Lung (tissue), 12 donors: ENCODE data around the gene JMJD1C. TPM values are rescaled to one million over a fixed set of nuclear protein-coding genes. Genes with fewer than 3 reads are reported as not detected.

Experiments used
- ATAC-seq: fragments of 200-7000 bp; cut with Tn5 transposase; one replicate; pipeline ENCODE4 v1.9.1; 2020; ENCODE audit warnings: moderate number of reproducible peaks; ENCODE audit not compliant: insufficient read depth, low FRiP score
- DNase-seq, 3 donors: peaks; one replicate each; pipeline ENCODE4 v3.0.0-alpha.2; 2013 to 2017
- H3K27ac ChIP-seq, 2 donors: one replicate each; pipeline ENCODE4 v1.5.1; 2013; ENCODE audit warnings: mild to moderate bottlenecking in 2 of 2, moderate library complexity in 2 of 2, control low read depth in 1 of 2, inconsistent platforms in 1 of 2, low read depth in 1 of 2, low read length in 1 of 2
- H3K27me3 ChIP-seq, 3 donors: one replicate each; pipeline ENCODE4 v1.5.1; 2013; ENCODE audit warnings: low read length in 2 of 3; ENCODE audit not compliant: control insufficient read depth in 3 of 3, insufficient read depth in 3 of 3
- H3K36me3 ChIP-seq, 4 donors: one replicate each; pipeline ENCODE4 v1.5.1; 2013; ENCODE audit warnings: low read length in 4 of 4, mild to moderate bottlenecking in 1 of 4, moderate library complexity in 1 of 4; ENCODE audit not compliant: control insufficient read depth in 4 of 4, insufficient read depth in 4 of 4
- H3K4me1 ChIP-seq, 5 donors: one replicate each; pipeline ENCODE4 v1.5.1; 2013; ENCODE audit warnings: low read length in 5 of 5, mild to moderate bottlenecking in 2 of 5, moderate library complexity in 1 of 5; ENCODE audit not compliant: control insufficient read depth in 5 of 5, insufficient read depth in 5 of 5
- H3K4me3 ChIP-seq: one replicate; pipeline ENCODE4 v1.5.1; 2013; ENCODE audit warnings: mild to moderate bottlenecking, control low read depth, moderate library complexity
- H3K9ac ChIP-seq, 2 donors: one replicate each; pipeline ENCODE4 v1.5.1; 2013; ENCODE audit warnings: low read length in 2 of 2, control low read depth in 1 of 2; ENCODE audit not compliant: insufficient read depth in 1 of 2
- H3K9me3 ChIP-seq, 4 donors: one replicate each; pipeline ENCODE4 v1.5.1; 2013; ENCODE audit warnings: low read length in 3 of 4, mild to moderate bottlenecking in 1 of 4, moderate library complexity in 1 of 4; ENCODE audit not compliant: control insufficient read depth in 4 of 4, insufficient read depth in 3 of 4
- WGBS, 2 donors: extraction: QIAGEN DNeasy Blood & Tissue Kit; methylation state at CpG; one replicate each; pipeline ENCODE4 v1.1.7; 2013; 5-methylcytosine and 5-hydroxymethylcytosine counted together
- polyA plus RNA-seq, 2 donors: library from polyadenylated mRNA; stranded (reverse); fragments of 200-250 nt; gene quantifications; one replicate each; pipeline ENCODE4 v1.2.1, GENCODE V29; 2013
- total RNA-seq, 2 donors: library from RNA; depleted of rRNA in 1 of 2; stranded (reverse); fragments of >200 nt in 1 of 2; gene quantifications; one replicate each; pipeline ENCODE4 v1.2.1, GENCODE V29; 2014 to 2021
- TF ChIP-seq, protein P1 (sequence below): IDR thresholded peaks from 2 replicates; pipeline ENCODE4 v1.5.1; 2012; ENCODE audit warnings: mild to moderate bottlenecking; ENCODE audit errors: control extremely low read depth, extremely low read depth
- donor health status: control.
- donor health status: control.
- donor health status: Bipolar disorder and iron deficiency.
- donor health status: healthy.
- donor health status: DM: yes; HTN: yes; CAD: no.

JMJD1C gene
- total and polyA plus RNA-seq, 4 donors: 30.5 to 233 (median 71.2) TPM

DNA sequence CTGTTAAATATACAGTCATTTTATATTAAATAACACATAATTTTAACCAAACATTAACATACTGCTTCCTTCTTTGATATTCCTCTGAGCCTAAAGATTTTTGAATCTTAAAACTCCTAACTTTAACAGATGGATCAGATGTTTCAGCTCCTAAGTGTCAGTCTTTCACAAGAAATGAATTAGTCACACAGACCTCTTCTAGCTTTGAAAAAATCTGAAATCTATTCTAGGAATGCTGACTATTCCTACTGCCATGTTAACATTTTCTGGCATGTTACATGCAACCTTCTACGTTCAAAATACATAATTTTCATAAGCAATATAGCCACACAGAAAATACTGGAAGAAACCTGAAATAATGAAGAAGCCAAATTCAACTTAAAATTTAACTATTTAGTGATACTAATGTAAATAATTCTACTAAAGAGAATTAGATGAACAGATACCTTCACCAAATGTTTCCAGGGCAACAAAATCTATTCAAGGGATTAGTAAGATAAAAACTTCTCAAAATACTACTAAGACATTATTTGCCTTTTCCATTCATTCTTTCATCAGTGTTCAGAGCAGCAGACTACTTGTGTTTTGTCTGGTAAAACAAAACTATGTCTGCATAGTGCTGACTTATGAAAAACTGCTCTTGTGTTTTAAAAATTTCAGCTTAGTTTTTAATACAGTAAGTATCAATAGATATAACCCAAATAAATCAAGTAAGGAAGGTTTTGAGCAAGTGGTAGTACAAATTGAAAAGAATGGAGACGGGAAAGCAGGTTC lies 9.2 kb downstream of the JMJD1C start:
- DNase-seq (peak in 1 of 3 donors; percentile 18), ATAC-seq (no peak)
- no peak overlapping the region for H3K9ac ChIP-seq
- H3K4me3 ChIP-seq: no peak overlapping the region
- H3K36me3 ChIP-seq: peaks cover 0 to 4% (median 0%) of the 10 kb centered on the region in 4 donors
- TF ChIP-seq, protein P1, sequence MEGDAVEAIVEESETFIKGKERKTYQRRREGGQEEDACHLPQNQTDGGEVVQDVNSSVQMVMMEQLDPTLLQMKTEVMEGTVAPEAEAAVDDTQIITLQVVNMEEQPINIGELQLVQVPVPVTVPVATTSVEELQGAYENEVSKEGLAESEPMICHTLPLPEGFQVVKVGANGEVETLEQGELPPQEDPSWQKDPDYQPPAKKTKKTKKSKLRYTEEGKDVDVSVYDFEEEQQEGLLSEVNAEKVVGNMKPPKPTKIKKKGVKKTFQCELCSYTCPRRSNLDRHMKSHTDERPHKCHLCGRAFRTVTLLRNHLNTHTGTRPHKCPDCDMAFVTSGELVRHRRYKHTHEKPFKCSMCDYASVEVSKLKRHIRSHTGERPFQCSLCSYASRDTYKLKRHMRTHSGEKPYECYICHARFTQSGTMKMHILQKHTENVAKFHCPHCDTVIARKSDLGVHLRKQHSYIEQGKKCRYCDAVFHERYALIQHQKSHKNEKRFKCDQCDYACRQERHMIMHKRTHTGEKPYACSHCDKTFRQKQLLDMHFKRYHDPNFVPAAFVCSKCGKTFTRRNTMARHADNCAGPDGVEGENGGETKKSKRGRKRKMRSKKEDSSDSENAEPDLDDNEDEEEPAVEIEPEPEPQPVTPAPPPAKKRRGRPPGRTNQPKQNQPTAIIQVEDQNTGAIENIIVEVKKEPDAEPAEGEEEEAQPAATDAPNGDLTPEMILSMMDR: no peak
- peaks cover 0 to 7% (median 0%) of the 10 kb centered on the region in 5 donors for H3K4me1 ChIP-seq
- WGBS, 2 donors: 74 to 89% methylated on average over 2 of the region's 2 CpGs
- no peaks in the 10 kb centered on the region for H3K27me3 ChIP-seq
- no peaks in the 10 kb centered on the region for H3K9me3 ChIP-seq
- no peak overlapping the region for H3K27ac ChIP-seq

DNA sequence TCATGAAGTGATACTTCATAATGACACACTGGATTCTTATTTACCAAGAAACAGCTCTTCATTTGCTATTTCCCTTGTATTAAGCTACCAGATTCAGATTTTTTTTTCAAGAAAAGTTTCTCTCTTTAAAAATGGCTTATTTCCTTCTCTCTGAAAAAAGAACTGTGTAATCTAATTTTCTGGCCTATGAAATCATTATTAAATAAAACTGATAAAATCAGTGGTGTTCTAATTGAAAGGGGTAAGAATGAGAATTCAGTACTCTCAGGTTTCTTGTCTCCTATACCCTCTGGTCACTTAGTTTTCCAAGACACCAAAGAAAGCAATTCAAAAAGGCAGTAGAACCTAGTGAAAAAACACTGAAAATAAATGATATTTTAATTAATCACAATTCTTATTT lies 10.3 kb downstream of the JMJD1C start:
- peaks cover 0 to 4% (median 0%) of the 10 kb centered on the region in 4 donors for H3K36me3 ChIP-seq

GRCh38 chr10:63454631-63455030 lies 11.1 kb downstream of the JMJD1C start:
- 69 to 70% methylated on average over 2 of the region's 2 CpGs for WGBS, 2 donors
- Histone ChIP-seq H3K4me3 (no peak overlapping the region), H3K27me3 (no peaks in the 10 kb centered on the region), H3K4me1 (peaks cover 0 to 7% (median 0%) of the 10 kb centered on the region in 5 donors), H3K9me3 (no peaks in the 10 kb centered on the region), H3K27ac (no peak overlapping the region), H3K9ac (no peak overlapping the region), H3K36me3 (peaks cover 0 to 4% (median 0%) of the 10 kb centered on the region in 4 donors)
- ATAC-seq (no peak), DNase-seq (no peak)
- TF ChIP-seq, protein P1: no peak

More for the DNA sequence above, 10.3 kb downstream of the JMJD1C start:
- no peak for DNase-seq
- Histone ChIP-seq H3K4me3 (no peak overlapping the region), H3K9me3 (no peaks in the 10 kb centered on the region), H3K4me1 (peaks cover 0 to 7% (median 0%) of the 10 kb centered on the region in 5 donors), H3K9ac (no peak overlapping the region), H3K27ac (no peak overlapping the region), H3K27me3 (no peaks in the 10 kb centered on the region)
- TF ChIP-seq, protein P1: no peak
- ATAC-seq: no peak

DNA sequence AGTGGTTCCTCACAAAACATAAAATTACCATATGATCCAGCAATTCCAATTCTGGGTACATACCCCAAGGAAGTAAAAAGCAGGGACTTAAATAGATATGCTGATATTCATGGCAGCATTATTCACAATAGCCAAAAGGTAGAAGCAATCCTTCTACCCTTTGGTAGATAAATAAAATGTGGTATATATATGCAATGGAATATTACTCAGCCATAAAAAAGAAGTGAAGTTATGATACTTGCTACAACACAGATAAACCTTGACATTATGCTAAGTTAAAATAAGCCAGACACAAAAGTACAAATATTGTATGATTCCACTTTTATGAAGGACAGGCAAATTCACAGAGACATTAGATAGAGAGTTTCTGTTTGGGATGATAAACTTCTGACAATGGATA lies 13.3 kb downstream of the JMJD1C start:
- H3K36me3 ChIP-seq: peaks cover 0 to 3% (median 0%) of the 10 kb centered on the region in 4 donors
- TF ChIP-seq, protein P1: no peak
- ATAC-seq: no peak

More for the DNA sequence above, 13.3 kb downstream of the JMJD1C start:
- DNase-seq: no peak
- Histone ChIP-seq H3K9me3 (no peaks in the 10 kb centered on the region), H3K27me3 (no peaks in the 10 kb centered on the region), H3K4me3 (no peak overlapping the region), H3K9ac (no peak overlapping the region), H3K4me1 (peaks cover 0 to 6% (median 3%) of the 10 kb centered on the region in 5 donors), H3K27ac (no peak overlapping the region)
